Prostate gland (tissue), 2 donors: ENCODE results near the gene NEURL1.

Experiments
- POLR2A ChIP-seq: fragments of 450-650 bp; IDR thresholded peaks from one replicate; pipeline ENCODE4 v1.6.1; 2016; ENCODE audit warnings: antibody characterized with exemption, mild to moderate bottlenecking
- POLR2AphosphoS5 ChIP-seq: sonication (generic); formaldehyde crosslinking; IDR thresholded peaks from one replicate; pipeline ENCODE4 v1.6.1; 2017; ENCODE audit warnings: antibody characterized with exemption
- TF ChIP-seq, protein P1 (sequence below), 4 experiments: fragments of 200-600 bp in 2 of 4; fragments of 450-650 bp in 2 of 4; sonication (generic) in 2 of 4; IDR thresholded peaks; 1 replicate in 3 of 4; 2 replicates in 1 of 4; pipeline ENCODE4 v1.5.1; 2016 to 2019; ENCODE audit warnings: antibody characterized with exemption in 4 of 4, mild to moderate bottlenecking in 2 of 4, moderate library complexity in 2 of 4

DNA sequence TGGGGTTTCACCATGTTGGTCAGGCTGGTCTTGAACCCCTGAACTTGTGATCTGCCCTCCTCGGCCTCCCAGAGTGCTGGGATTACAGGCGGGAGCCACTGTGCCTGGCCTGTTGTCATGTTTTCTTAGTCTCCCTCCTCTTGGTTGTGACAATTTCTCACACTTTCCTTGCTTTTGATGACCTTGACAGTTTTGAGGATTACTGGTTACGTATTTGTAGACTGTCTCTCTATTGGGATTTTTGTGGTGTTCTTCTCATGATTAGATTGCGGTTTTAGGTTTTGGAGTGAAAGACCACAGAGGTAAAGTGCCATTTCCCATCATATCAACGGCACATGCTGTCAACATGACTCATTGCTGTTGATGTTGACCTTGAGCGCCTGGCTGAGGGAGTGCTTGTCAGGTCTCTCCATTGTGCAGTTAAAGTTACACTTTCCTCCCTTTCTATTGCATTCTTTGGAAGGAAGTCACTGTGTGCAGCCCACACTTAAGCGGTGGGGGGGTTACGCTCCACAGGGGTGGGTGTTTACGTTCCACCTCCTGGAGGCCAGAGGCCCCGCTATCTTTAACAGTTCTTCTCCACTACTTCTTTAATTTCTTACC lies 10.8 kb downstream of the NEURL1 start:
- TF ChIP-seq, protein P1, sequence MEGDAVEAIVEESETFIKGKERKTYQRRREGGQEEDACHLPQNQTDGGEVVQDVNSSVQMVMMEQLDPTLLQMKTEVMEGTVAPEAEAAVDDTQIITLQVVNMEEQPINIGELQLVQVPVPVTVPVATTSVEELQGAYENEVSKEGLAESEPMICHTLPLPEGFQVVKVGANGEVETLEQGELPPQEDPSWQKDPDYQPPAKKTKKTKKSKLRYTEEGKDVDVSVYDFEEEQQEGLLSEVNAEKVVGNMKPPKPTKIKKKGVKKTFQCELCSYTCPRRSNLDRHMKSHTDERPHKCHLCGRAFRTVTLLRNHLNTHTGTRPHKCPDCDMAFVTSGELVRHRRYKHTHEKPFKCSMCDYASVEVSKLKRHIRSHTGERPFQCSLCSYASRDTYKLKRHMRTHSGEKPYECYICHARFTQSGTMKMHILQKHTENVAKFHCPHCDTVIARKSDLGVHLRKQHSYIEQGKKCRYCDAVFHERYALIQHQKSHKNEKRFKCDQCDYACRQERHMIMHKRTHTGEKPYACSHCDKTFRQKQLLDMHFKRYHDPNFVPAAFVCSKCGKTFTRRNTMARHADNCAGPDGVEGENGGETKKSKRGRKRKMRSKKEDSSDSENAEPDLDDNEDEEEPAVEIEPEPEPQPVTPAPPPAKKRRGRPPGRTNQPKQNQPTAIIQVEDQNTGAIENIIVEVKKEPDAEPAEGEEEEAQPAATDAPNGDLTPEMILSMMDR (IDR thresholded peaks at IDR 0.05), result no peak
- TF ChIP-seq POLR2A (no peak), POLR2AphosphoS5 (no peak)
